Activated T-helper 1 cell treated with anti-CD3 and anti-CD28 coated beads, Interleukin-12 subunit alpha, Interleukin-12 subunit beta, Interleukin-2, Interleukin-4 antibody, amounts not matched to agents 30 ng/mL and 10 ng/mL and 1 ng/mL, durations not matched to agents 14 hours and 24 hours and 36 hours (primary cell): ENCODE measurements around the gene RANBP3. TPM values are rescaled to one million over a fixed set of nuclear protein-coding genes. Genes with fewer than 3 reads are reported as not detected.

Experiments used
- DNase-seq: peaks from one replicate; pipeline ENCODE4 v3.0.0; 2021; ENCODE audit warnings: low spot score
- H3K27ac Mint-ChIP-seq: one replicate; pipeline ENCODE4 v1.8.0; 2021; ENCODE audit warnings: mild to moderate bottlenecking, mixed read lengths
- H3K27me3 Mint-ChIP-seq: one replicate; pipeline ENCODE4 v1.8.0; 2022; ENCODE audit warnings: mild to moderate bottlenecking, moderate library complexity, mixed read lengths; ENCODE audit not compliant: insufficient read depth
- H3K36me3 Mint-ChIP-seq: one replicate; pipeline ENCODE4 v1.8.0; 2021; ENCODE audit warnings: low read depth, mixed read lengths
- H3K4me1 Mint-ChIP-seq: one replicate; pipeline ENCODE4 v1.8.0; 2021; ENCODE audit warnings: low read depth, mixed read lengths
- H3K4me3 Mint-ChIP-seq: one replicate; pipeline ENCODE4 v1.8.0; 2021; ENCODE audit warnings: mild to moderate bottlenecking, moderate library complexity, mixed read lengths
- H3K9me3 Mint-ChIP-seq: one replicate; pipeline ENCODE4 v1.8.0; 2021; ENCODE audit warnings: mixed read lengths
- intact Hi-C: fragments of 100-400 bp; cut with micrococcal nuclease; formaldehyde crosslinking; loops from one replicate; pipeline ENCODE4 v1.15.1; 2024
- total RNA-seq: library from RNA; stranded (reverse); gene quantifications from 2 replicates; pipeline ENCODE4 v1.2.3, GENCODE V29; 2022

The RANBP3 gene
- total RNA-seq, 1 donor from 2014 or later: 122 TPM

GRCh38 chr19:6000228-6000847, 22.4 kb upstream of the RANBP3 start:
- peaks cover 5% of the 10 kb centered on the region for H3K36me3 Mint-ChIP-seq
- no peak overlapping the region for H3K4me3 Mint-ChIP-seq
- H3K9me3 Mint-ChIP-seq: no peaks in the 10 kb centered on the region
- no peaks in the 10 kb centered on the region for H3K4me1 Mint-ChIP-seq
- no peaks in the 10 kb centered on the region for H3K27me3 Mint-ChIP-seq
- H3K27ac Mint-ChIP-seq: no peak overlapping the region
- DNase-seq: no peak
- intact Hi-C loops: no loop called here

- H3K4me1 Mint-ChIP-seq: no peaks in the 10 kb centered on the region
- DNase-seq: no peak
- H3K4me3 Mint-ChIP-seq: no peak overlapping the region
These were observed 21.8 kb upstream of the RANBP3 start for GRCh38 chr19:5999693-6000092.

GRCh38 chr19:5997371-5997770, 19.4 kb upstream of the RANBP3 start:
- Mint-ChIP-seq H3K9me3 (no peaks in the 10 kb centered on the region), H3K36me3 (peaks cover 5% of the 10 kb centered on the region), H3K4me3 (no peak overlapping the region), H3K27me3 (no peaks in the 10 kb centered on the region), H3K27ac (no peak overlapping the region), H3K4me1 (no peaks in the 10 kb centered on the region)
- intact Hi-C loops: no loop called here
- no peak for DNase-seq

More at GRCh38 chr19:5999693-6000092, 21.8 kb upstream of the RANBP3 start:
- H3K9me3 Mint-ChIP-seq: no peaks in the 10 kb centered on the region
- H3K27ac Mint-ChIP-seq: no peak overlapping the region
- no peaks in the 10 kb centered on the region for H3K27me3 Mint-ChIP-seq
- peaks cover 5% of the 10 kb centered on the region for H3K36me3 Mint-ChIP-seq
- intact Hi-C loops: no loop called here

- Mint-ChIP-seq H3K27me3 (no peaks in the 10 kb centered on the region), H3K27ac (no peak overlapping the region), H3K9me3 (no peaks in the 10 kb centered on the region), H3K36me3 (peaks cover 5% of the 10 kb centered on the region), H3K4me1 (no peaks in the 10 kb centered on the region), H3K4me3 (no peak overlapping the region)
- no peak for DNase-seq
- intact Hi-C loops: no loop called here
These were observed 18.8 kb upstream of the RANBP3 start for GRCh38 chr19:5996623-5997320.

- Mint-ChIP-seq H3K27me3 (no peaks in the 10 kb centered on the region), H3K36me3 (peaks cover 6% of the 10 kb centered on the region), H3K9me3 (no peaks in the 10 kb centered on the region), H3K4me1 (no peaks in the 10 kb centered on the region), H3K27ac (no peak overlapping the region), H3K4me3 (no peak overlapping the region)
- no peak for DNase-seq
- intact Hi-C loops: no loop called here
These were observed 18.2 kb upstream of the RANBP3 start for GRCh38 chr19:5996102-5996501.

- H3K36me3 Mint-ChIP-seq: peaks cover 6% of the 10 kb centered on the region
- no peak overlapping the region for H3K27ac Mint-ChIP-seq
- no peak overlapping the region for H3K4me3 Mint-ChIP-seq
- H3K4me1 Mint-ChIP-seq: no peaks in the 10 kb centered on the region
- intact Hi-C loops: no loop called here
- no peaks in the 10 kb centered on the region for H3K9me3 Mint-ChIP-seq
- no peak for DNase-seq
- no peaks in the 10 kb centered on the region for H3K27me3 Mint-ChIP-seq
These were observed 17.7 kb upstream of the RANBP3 start for GRCh38 chr19:5995606-5996005.

GRCh38 chr19:5994405-5995165, 16.6 kb upstream of the RANBP3 start:
- intact Hi-C loops: no loop called here
- peaks cover 6% of the 10 kb centered on the region for H3K36me3 Mint-ChIP-seq
- H3K4me3 Mint-ChIP-seq: no peak overlapping the region
- no peak overlapping the region for H3K27ac Mint-ChIP-seq
- DNase-seq: no peak
- no peaks in the 10 kb centered on the region for H3K9me3 Mint-ChIP-seq
- H3K27me3 Mint-ChIP-seq: no peaks in the 10 kb centered on the region
- H3K4me1 Mint-ChIP-seq: no peaks in the 10 kb centered on the region

GRCh38 chr19:5993648-5994358, 15.9 kb upstream of the RANBP3 start:
- H3K9me3 Mint-ChIP-seq: no peaks in the 10 kb centered on the region
- no peak overlapping the region for H3K27ac Mint-ChIP-seq
- peaks cover under 1% of the 10 kb centered on the region for H3K4me1 Mint-ChIP-seq
- intact Hi-C loops: no loop called here
- DNase-seq: no peak
- no peaks in the 10 kb centered on the region for H3K27me3 Mint-ChIP-seq
- H3K4me3 Mint-ChIP-seq: no peak overlapping the region
- peaks cover 1% of the 10 kb centered on the region for H3K36me3 Mint-ChIP-seq

- no peaks in the 10 kb centered on the region for H3K27me3 Mint-ChIP-seq
- intact Hi-C loops: no loop called here
- no peaks in the 10 kb centered on the region for H3K9me3 Mint-ChIP-seq
- no peak overlapping the region for H3K4me3 Mint-ChIP-seq
- H3K4me1 Mint-ChIP-seq: peaks cover 5% of the 10 kb centered on the region
- H3K27ac Mint-ChIP-seq: no peak overlapping the region
- H3K36me3 Mint-ChIP-seq: peaks cover 1% of the 10 kb centered on the region
- DNase-seq: no peak
These were observed 15.3 kb upstream of the RANBP3 start for GRCh38 chr19:5993201-5993600.

GRCh38 chr19:5992756-5993155, 14.8 kb upstream of the RANBP3 start:
- H3K4me1 Mint-ChIP-seq: peaks cover 8% of the 10 kb centered on the region
- intact Hi-C loops: no loop called here
- DNase-seq: no peak
- H3K9me3 Mint-ChIP-seq: no peaks in the 10 kb centered on the region
- no peak overlapping the region for H3K27ac Mint-ChIP-seq
- H3K4me3 Mint-ChIP-seq: no peak overlapping the region
- H3K27me3 Mint-ChIP-seq: no peaks in the 10 kb centered on the region
- H3K36me3 Mint-ChIP-seq: peaks cover 1% of the 10 kb centered on the region

GRCh38 chr19:5991244-5991838, 13.4 kb upstream of the RANBP3 start:
- intact Hi-C loops: no loop called here
- H3K27ac Mint-ChIP-seq: no peak overlapping the region
- DNase-seq: no peak
- H3K27me3 Mint-ChIP-seq: no peaks in the 10 kb centered on the region
- no peaks in the 10 kb centered on the region for H3K9me3 Mint-ChIP-seq
- peaks cover 16% of the 10 kb centered on the region for H3K4me1 Mint-ChIP-seq
- peaks cover 1% of the 10 kb centered on the region for H3K36me3 Mint-ChIP-seq
- no peak overlapping the region for H3K4me3 Mint-ChIP-seq

GRCh38 chr19:5990289-5990797, 12.4 kb upstream of the RANBP3 start:
- no peaks in the 10 kb centered on the region for H3K27me3 Mint-ChIP-seq

More at GRCh38 chr19:5990289-5990797, 12.4 kb upstream of the RANBP3 start:
- Mint-ChIP-seq H3K36me3 (peaks cover 1% of the 10 kb centered on the region), H3K4me1 (peaks cover 18% of the 10 kb centered on the region), H3K4me3 (peak overlapping the region; percentile 64), H3K27ac (no peak overlapping the region), H3K9me3 (no peaks in the 10 kb centered on the region)
- intact Hi-C loops: no loop called here
- DNase-seq: no peak
